Endothelial cell (in vitro differentiated cells): Measurements from ENCODE around the gene CASK. TPM values are rescaled to one million over a fixed set of nuclear protein-coding genes. Genes with fewer than 3 reads are reported as not detected.
A peak's percentile ranks its signal among the peaks of the same experiment; 100 is the strongest.

ENCODE experiments used
- DNase-seq: peaks from one replicate; pipeline ENCODE4 v3.0.0; 2021; ENCODE audit warnings: low spot score
- H3K27ac Mint-ChIP-seq: one replicate; pipeline ENCODE4 v1.8.0; 2021; ENCODE audit warnings: mixed read lengths, inconsistent platforms; ENCODE audit not compliant: unreplicated experiment
- H3K27me3 Mint-ChIP-seq: one replicate; pipeline ENCODE4 v1.8.0; 2021; ENCODE audit warnings: mild to moderate bottlenecking, moderate library complexity, mixed read lengths, inconsistent platforms; ENCODE audit not compliant: unreplicated experiment
- H3K36me3 Mint-ChIP-seq: one replicate; pipeline ENCODE4 v1.8.0; 2021; ENCODE audit warnings: mild to moderate bottlenecking, low read depth, mixed read lengths, inconsistent platforms; ENCODE audit not compliant: unreplicated experiment
- H3K4me1 Mint-ChIP-seq: one replicate; pipeline ENCODE4 v1.8.0; 2021; ENCODE audit warnings: mild to moderate bottlenecking, mixed read lengths, inconsistent platforms; ENCODE audit not compliant: unreplicated experiment
- H3K4me3 Mint-ChIP-seq: one replicate; pipeline ENCODE4 v1.8.0; 2021; ENCODE audit warnings: mild to moderate bottlenecking, mixed read lengths, inconsistent platforms; ENCODE audit not compliant: unreplicated experiment
- H3K9me3 Mint-ChIP-seq: one replicate; pipeline ENCODE4 v1.8.0; 2021; ENCODE audit warnings: mixed read lengths, inconsistent platforms; ENCODE audit not compliant: unreplicated experiment
- CTCF ChIP-seq: fragments of 200-600 bp; sonication (generic); IDR thresholded peaks from one replicate; pipeline ENCODE4 v1.5.0; 2021; ENCODE audit warnings: antibody characterized with exemption; ENCODE audit not compliant: unreplicated experiment
- total RNA-seq: library from RNA; stranded (reverse); fragmentation: NEBNext Ultra II Directional; extraction: Animal tissue kit (Norgen Biotek cat#: 25700); gene quantifications from one replicate; pipeline ENCODE4 v1.2.1, GENCODE V29; 2021; ENCODE audit not compliant: unreplicated experiment

CASK gene
- total RNA-seq, 1 donor from 2014 or later = 62.5 TPM

GRCh38 chrX:41716222-41716621 lies 207.1 kb downstream of the CASK start:
- H3K27ac Mint-ChIP-seq = no peak overlapping the region

GRCh38 chrX:41711021-41711667 lies 212.2 kb downstream of the CASK start:
- peaks cover 6% of the 10 kb centered on the region for H3K36me3 Mint-ChIP-seq
- no peak overlapping the region for H3K4me3 Mint-ChIP-seq
- H3K27ac Mint-ChIP-seq = no peak overlapping the region
- no peaks in the 10 kb centered on the region for H3K27me3 Mint-ChIP-seq
- H3K9me3 Mint-ChIP-seq = no peaks in the 10 kb centered on the region
- no peak for TF ChIP-seq CTCF
- H3K4me1 Mint-ChIP-seq = peaks cover 7% of the 10 kb centered on the region
- no peak for DNase-seq

More at GRCh38 chrX:41716222-41716621, 207.1 kb downstream of the CASK start:
- Mint-ChIP-seq H3K36me3 (peaks cover 27% of the 10 kb centered on the region), H3K9me3 (no peaks in the 10 kb centered on the region), H3K27me3 (no peaks in the 10 kb centered on the region), H3K4me3 (no peak overlapping the region), H3K4me1 (no peaks in the 10 kb centered on the region)
- no peak for TF ChIP-seq CTCF
- DNase-seq = no peak

- DNase-seq = no peak
- no peaks in the 10 kb centered on the region for H3K9me3 Mint-ChIP-seq
These were observed 214.9 kb downstream of the CASK start for GRCh38 chrX:41708486-41708885.

GRCh38 chrX:41707218-41707617 lies 216.1 kb downstream of the CASK start:
- no peak overlapping the region for H3K27ac Mint-ChIP-seq
- no peak overlapping the region for H3K4me3 Mint-ChIP-seq
- peaks cover 21% of the 10 kb centered on the region for H3K4me1 Mint-ChIP-seq
- H3K9me3 Mint-ChIP-seq = no peaks in the 10 kb centered on the region
- no peak for DNase-seq
- H3K36me3 Mint-ChIP-seq = peaks cover 6% of the 10 kb centered on the region
- no peak for TF ChIP-seq CTCF
- no peaks in the 10 kb centered on the region for H3K27me3 Mint-ChIP-seq

More at GRCh38 chrX:41708486-41708885, 214.9 kb downstream of the CASK start:
- peaks cover 6% of the 10 kb centered on the region for H3K36me3 Mint-ChIP-seq
- no peak overlapping the region for H3K27ac Mint-ChIP-seq
- H3K4me3 Mint-ChIP-seq = no peak overlapping the region
- peaks cover 21% of the 10 kb centered on the region for H3K4me1 Mint-ChIP-seq
- no peak for TF ChIP-seq CTCF
- H3K27me3 Mint-ChIP-seq = no peaks in the 10 kb centered on the region

GRCh38 chrX:41705680-41706374 lies 217.5 kb downstream of the CASK start:
- H3K9me3 Mint-ChIP-seq = no peaks in the 10 kb centered on the region
- DNase-seq = no peak
- H3K27me3 Mint-ChIP-seq = no peaks in the 10 kb centered on the region
- no peak overlapping the region for H3K4me3 Mint-ChIP-seq
- H3K4me1 Mint-ChIP-seq = peaks cover 21% of the 10 kb centered on the region
- no peak for TF ChIP-seq CTCF
- peaks cover 6% of the 10 kb centered on the region for H3K36me3 Mint-ChIP-seq
- peak overlapping the region; percentile 57 for H3K27ac Mint-ChIP-seq
